H1 (cell line): Measurements from ENCODE around the gene POLR3A. TPM values are rescaled to one million over a fixed set of nuclear protein-coding genes. Genes with fewer than 3 reads are reported as not detected.

ENCODE experiments used
- POU5F1 ChIP-seq: IDR thresholded peaks from 2 replicates; pipeline ENCODE4 v1.6.1; 2011; ENCODE audit warnings: low read depth, mild to moderate bottlenecking, low read length, moderate library complexity
- polyA plus RNA-seq, 7 experiments: library from polyadenylated mRNA; depleted of rRNA in 3 of 7; stranded (reverse) in 5 of 7; unstranded in 2 of 7; fragments of >200 nt in 5 of 7; fragments of 200-250 nt in 2 of 7; gene quantifications; 1 replicate in 5 of 7; 2 replicates in 1 of 7; 4 replicates in 1 of 7; pipeline versions ENCODE4 v1.2.1 to v1.2.3, GENCODE V29; 2011 to 2013; ENCODE audit warnings: missing spikeins in 2 of 7, mixed read lengths in 2 of 7
- total RNA-seq: library from RNA; stranded (reverse); fragmentation: NEBNext Ultra II Directional; extraction: Animal tissue kit (Norgen Biotek cat#: 25700); gene quantifications from 2 replicates; pipeline ENCODE4 v1.2.1, GENCODE V29; 2021

POLR3A gene
- total and polyA plus RNA-seq, 2 of the 8 experiments (the other 6 are each of a cell fraction or from before 2014, with no cell fraction given): 11.3 to 38.6 TPM

DNA sequence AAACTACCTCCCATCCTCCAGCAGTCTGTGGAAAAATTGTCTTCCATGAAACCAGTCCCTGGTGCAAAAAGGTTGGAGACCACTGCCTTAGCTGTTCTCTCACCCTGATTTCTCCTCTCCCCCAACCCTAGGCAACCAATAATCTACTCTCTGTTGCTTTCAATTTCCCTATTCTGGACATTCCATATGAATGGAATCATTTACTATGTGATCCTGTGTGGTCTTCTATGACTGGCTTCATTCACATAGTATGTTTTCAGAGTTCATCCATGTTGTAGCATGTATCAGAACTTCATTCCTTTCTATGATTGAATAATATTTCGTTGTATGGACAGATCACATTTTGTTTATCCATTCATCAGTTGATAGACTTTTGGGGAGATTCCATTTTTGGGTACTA is 64.5 kb downstream of the POLR3A start (continued):
- TF ChIP-seq POU5F1: no peak
- TF ChIP-seq, all 59 proteins: peak for 0
